Adrenal gland (tissue), 19 donors: Measurements from ENCODE around the gene GLOD5. TPM values are rescaled to one million over a fixed set of nuclear protein-coding genes. Genes with fewer than 3 reads are reported as not detected.

ENCODE experiments used
- DNase-seq, 7 donors: peaks; one replicate each; pipeline ENCODE4 v3.0.0-alpha.2; 2019 to 2020
- H3K27ac ChIP-seq, 5 donors: fragments of 200-600 bp; sonication (generic) in 4 of 5; 1 replicate in 3 of 5; 2 replicates in 2 of 5; pipeline versions ENCODE4 v1.5.1 to v1.8.0; 2016 to 2020; ENCODE audit warnings: mild to moderate bottlenecking in 1 of 5
- H3K27me3 ChIP-seq: fragments of 200-600 bp; 2 replicates; pipeline ENCODE4 v1.8.0; 2021
- H3K36me3 ChIP-seq, 2 donors: fragments of 200-600 bp; replicated peaks in 1 of 2; 1 replicate in 1 of 2; 2 replicates in 1 of 2; pipeline versions ENCODE4 v1.5.1 to v1.8.0; 2018 to 2022
- H3K4me1 ChIP-seq, 2 donors: fragments of 200-600 bp; replicated peaks in 1 of 2; 1 replicate in 1 of 2; 2 replicates in 1 of 2; pipeline versions ENCODE4 v1.5.1 to v1.8.0; 2018 to 2021
- H3K4me3 ChIP-seq, 4 donors: fragments of 200-600 bp; sonication (generic) in 3 of 4; one replicate each; pipeline ENCODE4 v1.5.1; 2016 to 2018
- H3K9me3 ChIP-seq, 3 donors: fragments of 200-600 bp; sonication (generic) in 1 of 3; replicated peaks in 1 of 3; 1 replicate in 2 of 3; 2 replicates in 1 of 3; pipeline versions ENCODE4 v1.5.1 to v1.8.0; 2016 to 2021
- CTCF ChIP-seq, 6 experiments: fragments of 450-650 bp in 4 of 6; fragments of 200-600 bp in 2 of 6; sonication (generic) in 1 of 6; IDR thresholded peaks; 1 replicate in 5 of 6; 2 replicates in 1 of 6; pipeline versions ENCODE4 v1.5.1 to v1.8.0; 2016 to 2021; ENCODE audit warnings: antibody characterized with exemption in 6 of 6, mild to moderate bottlenecking in 2 of 6, moderate library complexity in 1 of 6
- POLR2A ChIP-seq, 2 donors: fragments of 450-650 bp; IDR thresholded peaks; one replicate each; pipeline ENCODE4 v1.6.1; 2017; ENCODE audit warnings: antibody characterized with exemption in 2 of 2, mild to moderate bottlenecking in 2 of 2, moderate library complexity in 1 of 2
- WGBS, 4 donors: extraction: QIAGEN DNeasy Blood & Tissue Kit in 2 of 4; methylation state at CpG; one replicate each; pipeline versions ENCODE4 v1.1.5 to v1.1.7; 2013 to 2017; 5-methylcytosine and 5-hydroxymethylcytosine counted together
- intact Hi-C, 2 donors: fragments of 100-400 bp; cut with DNase I; formaldehyde crosslinking; loops; one replicate each; pipeline versions ENCODE4 v1.14.1 to v1.15.0; 2022 to 2023
- long read RNA-seq, 10 donors: library from polyadenylated mRNA in 3 of 10; unstranded in 2 of 10; stranded (forward) in 1 of 10; transcript quantifications; one replicate each; pipeline ENCODE4 v2.0.0 and lab custom pipeline, GENCODE V29; 2021 to 2026
- polyA plus RNA-seq, 3 donors: library from polyadenylated mRNA; stranded (reverse); fragments of 200-250 nt in 2 of 3; fragments of 350-450 nt in 1 of 3; fragmentation: Illumina TruSeq in 1 of 3; extraction: RNeasy Lipid Tissue Mini Kit (QIAGEN cat#74804) in 1 of 3; gene quantifications; one replicate each; pipeline ENCODE4 v1.2.3, GENCODE V29; 2013 to 2014
- total RNA-seq, 9 donors: library from RNA; depleted of rRNA in 4 of 9; stranded (reverse); fragments of >200 nt in 4 of 9; fragments of 120-200 nt in 1 of 9; fragmentation: NEBNext Ultra II Directional in 1 of 9; extraction: Animal tissue kit (Norgen Biotek cat#: 25700) in 1 of 9; gene quantifications; one replicate each; pipeline versions ENCODE4 v1.1.0 to v1.2.4, GENCODE V29; 2013 to 2023
- donor health status: healthy with polysubstance abuse.
- donor health status: Bipolar disorder and iron deficiency.
- donor health status: DM: yes; HTN: yes; CAD: no.
- donor health status: DM: no; HTN: no; CAD: no.
- donor health status: DM: no; HTN: no; CAD: no.
- donor health status: DM: yes; HTN: yes; CAD: no.

The GLOD5 gene
- total RNA-seq (under 1 TPM in 1 of 9 donors, not detected in 8; 0.94 TPM), polyA plus RNA-seq (not detected)
- long read RNA-seq, donor 1 = 0 reads
- long read RNA-seq, donor 2 = 0 reads
- long read RNA-seq, donor 3 = 0 reads
- long read RNA-seq, donor 4 = 0 reads
- long read RNA-seq, donor 5 = 0 reads
- long read RNA-seq, donor 6 = 0 reads
- long read RNA-seq, donor 7 = 0 reads
- long read RNA-seq, donor 8 = 0 reads
- long read RNA-seq, donor 9 = 0 reads
- long read RNA-seq, donor 10 = 0 reads

GRCh38 chrX:48761674-48762471 lies at the start of gene GLOD5:
TSS of gene GLOD5 (plus strand) at chrX:48761747. CDS start at chrX:48761791, 44 bp downstream.
- WGBS, 4 donors = 24 to 65% (median 46%) methylated on average over 6 to 12 of the region's 12 CpGs
- Histone ChIP-seq H3K36me3 (no peaks in the 10 kb centered on the region), H3K27me3 (peaks cover 37% of the 10 kb centered on the region), H3K4me1 (no peaks in the 10 kb centered on the region), H3K9me3 (no peaks in the 10 kb centered on the region), H3K27ac (no peak within 1 kb of the TSS), H3K4me3 (no peak within 1 kb of the TSS)
- intact Hi-C loops = no loop called here
- peak in 4 of 7 donors; percentile 3 to 24 (median 18) for DNase-seq
- TF ChIP-seq CTCF (IDR thresholded peaks at IDR 0.05) (peak in 1 of 6 experiments; percentile 12), POLR2A (IDR thresholded peaks at IDR 0.05) (no peak)

- WGBS, 4 donors = 70 to 86% (median 79%) methylated on average over 4 to 7 of the region's 7 CpGs
- no peak overlapping the region for H3K4me3 ChIP-seq
- H3K9me3 ChIP-seq = no peaks in the 10 kb centered on the region
- intact Hi-C loops = no loop called here
- H3K4me1 ChIP-seq = no peaks in the 10 kb centered on the region
- TF ChIP-seq POLR2A (IDR thresholded peaks at IDR 0.05) (no peak), CTCF (IDR thresholded peaks at IDR 0.05) (no peak)
- no peak overlapping the region for H3K27ac ChIP-seq
- DNase-seq = no peak
- peaks cover 4% of the 10 kb centered on the region for H3K27me3 ChIP-seq
- no peaks in the 10 kb centered on the region for H3K36me3 ChIP-seq
These were observed 49.5 kb upstream of the GLOD5 start for GRCh38 chrX:48711929-48712505.

- H3K9me3 ChIP-seq = no peaks in the 10 kb centered on the region
These were observed 47.7 kb upstream of the GLOD5 start for GRCh38 chrX:48713847-48714246.

More at GRCh38 chrX:48713847-48714246, 47.7 kb upstream of the GLOD5 start:
- no peak for DNase-seq
- Histone ChIP-seq H3K36me3 (no peaks in the 10 kb centered on the region), H3K4me3 (no peak overlapping the region), H3K27ac (no peak overlapping the region), H3K27me3 (peaks cover 4% of the 10 kb centered on the region), H3K4me1 (no peaks in the 10 kb centered on the region)
- WGBS, 4 donors = 66 to 87% (median 75%) methylated on average over 1 to 2 of the region's 2 CpGs
- no peak for TF ChIP-seq CTCF (IDR thresholded peaks at IDR 0.05)
- TF ChIP-seq POLR2A (IDR thresholded peaks at IDR 0.05) = no peak
- intact Hi-C loops = no loop called here
